ENCODE data around the gene CAPN3. TPM values are rescaled to one million over a fixed set of nuclear protein-coding genes. Genes with fewer than 3 reads are reported as not detected.

The CAPN3 gene
- total and polyA plus RNA-seq, 2 donors (not counting 3 experiments of a cell fraction or from before 2014, with no cell fraction given): 2.2 to 3.7 TPM

GRCh38 chr15:42353061-42353460 is 6.2 kb upstream of the CAPN3 start:
- Histone ChIP-seq H3K4me3 (replicated peaks in 1 of 3; ENCODE audit: insufficient read depth in 1 of 3, low read depth in 1 of 3, low read length in 3 of 3) (no peak overlapping the region), H3K9me3 (replicated peaks; ENCODE audit: control insufficient read depth, insufficient read depth, low read length) (no peaks in the 10 kb centered on the region), H3K79me2 (ENCODE audit: control insufficient read depth, insufficient read depth, low read length) (no peaks in the 10 kb centered on the region), H2AFZ (ENCODE audit: low read depth, low read length) (no peak overlapping the region), H3K27ac (ENCODE audit: insufficient read depth, low read depth, low read length) (no peak overlapping the region), H3K36me3 (ENCODE audit: control insufficient read depth in 2 of 2, extremely low read depth in 1 of 2, insufficient read depth in 2 of 2, low read length in 2 of 2) (no peaks in the 10 kb centered on the region), H3K4me1 (ENCODE audit: control insufficient read depth, extremely low read depth, insufficient read depth, low read length) (no peaks in the 10 kb centered on the region), H3K9me1 (replicated peaks; ENCODE audit: control insufficient read depth, extremely low read depth, insufficient read depth, low read length) (no peaks in the 10 kb centered on the region), H3K9ac (replicated peaks; ENCODE audit: extremely low read depth, insufficient read depth, low read length) (no peak overlapping the region), H3K27me3 (ENCODE audit: control insufficient read depth in 2 of 2, insufficient read depth in 2 of 2, low read length in 2 of 2) (no peaks in the 10 kb centered on the region), H4K20me1 (replicated peaks; ENCODE audit: control insufficient read depth, extremely low read depth, insufficient read depth, low read length) (no peaks in the 10 kb centered on the region), H3K4me2 (ENCODE audit: insufficient read depth, low read length) (no peak overlapping the region)
- CTCF ChIA-PET: no interaction called here
- TF ChIP-seq EZH2 (IDR thresholded peaks at IDR 0.05; ENCODE audit: borderline replicate concordance, low read depth, low read length, severe bottlenecking): no peak
- no peak for TF ChIP-seq MYC (IDR thresholded peaks at IDR 0.05; ENCODE audit: low read depth, low read length)
- no peak for TF ChIP-seq CTCF (IDR thresholded peaks at IDR 0.05; ENCODE audit: extremely low read depth in 1 of 2, insufficient read depth in 1 of 2, low read depth in 1 of 2, low read length in 2 of 2)
- TF ChIP-seq MAX (IDR thresholded peaks at IDR 0.05; ENCODE audit: insufficient read depth, insufficient read length): no peak
- TF ChIP-seq FOS (IDR thresholded peaks at IDR 0.05; ENCODE audit: borderline replicate concordance, insufficient read depth, low read length): no peak
- TF ChIP-seq JUN (IDR thresholded peaks at IDR 0.05; ENCODE audit: borderline replicate concordance, insufficient read depth, insufficient read length, low read depth): no peak
- no peak for TF ChIP-seq POLR2AphosphoS5 (IDR thresholded peaks at IDR 0.05; ENCODE audit: insufficient read depth, low read depth, low read length)
- TF ChIP-seq POLR2A (IDR thresholded peaks at IDR 0.05; ENCODE audit: low read depth, low read length): no peak
- no peak for TF ChIP-seq GATA2 (IDR thresholded peaks at IDR 0.05; ENCODE audit: insufficient read depth, insufficient read length, low read depth, low read length)
- POLR2A ChIA-PET: no interaction called here
- intact Hi-C loops (cut with micrococcal nuclease): no loop called here
- no TSS peak for BruUV-seq (replicated peaks)
- dilution Hi-C loops (cut with MboI; ENCODE audit: extremely low pct_ligation_motif_present, low sequenced_read_pairs): no loop called here
- DNase-seq (ENCODE audit: low read depth, low spot score) (no peak), FAIRE-seq (no peak)

Measured in endothelial cell of umbilical vein (primary cell).